ENCODE data around the gene PSG7.
"Not testable (repeated sequence)": the region's sequence is repeated elsewhere in the genome, so short reads cannot be mapped to it uniquely, and the experiment has no call there.

GRCh38 chr19:42920971-42921370, 16.0 kb downstream of the PSG7 start:
- TF ChIP-seq CTCF, POLR2A (IDR thresholded peaks at IDR 0.05): not testable (repeated sequence)
